Inflammatory macrophage treated with lipopolysaccharide for 4 hours (primary cell): Measurements from ENCODE around the gene PSMB9.
"Not testable (repeated sequence)": the region's sequence is repeated elsewhere in the genome, so short reads cannot be mapped to it uniquely, and the experiment has no call there.

Experiments
- DNase-seq: peaks from one replicate; pipeline ENCODE4 v3.0.0-alpha.2; 2020

The PSMB9 gene

GRCh38 chr6:32865724-32866443 is 11.9 kb downstream of the PSMB9 start:
- DNase-seq: no peak

GRCh38 chr6:32867022-32867477 is 13.1 kb downstream of the PSMB9 start:
- DNase-seq: peak; percentile 32

- no peak for DNase-seq
Observed at GRCh38 chr6:32867554-32868256, 13.7 kb downstream of the PSMB9 start.

- peak; percentile 81 for DNase-seq
Observed at GRCh38 chr6:32868257-32868788, 14.3 kb downstream of the PSMB9 start.

GRCh38 chr6:32873947-32874346 is 20.0 kb downstream of the PSMB9 start:
- not testable (repeated sequence) for DNase-seq

GRCh38 chr6:32876603-32877002 is 22.6 kb downstream of the PSMB9 start:
- no peak for DNase-seq

- DNase-seq: no peak
Observed at GRCh38 chr6:32879691-32880090, 25.7 kb downstream of the PSMB9 start.

- DNase-seq: not testable (repeated sequence)
Observed at GRCh38 chr6:32880962-32881361, 27.0 kb downstream of the PSMB9 start.

- no peak for DNase-seq
Observed at GRCh38 chr6:32882879-32883250, 28.9 kb downstream of the PSMB9 start.

GRCh38 chr6:32883789-32884188 is 29.8 kb downstream of the PSMB9 start:
- DNase-seq: peak; percentile 70

- peak; percentile 86 for DNase-seq
Observed at GRCh38 chr6:32885698-32886286, 31.8 kb downstream of the PSMB9 start.

GRCh38 chr6:32886681-32887383 is 32.8 kb downstream of the PSMB9 start:
- no peak for DNase-seq

GRCh38 chr6:32887616-32888015 is 33.6 kb downstream of the PSMB9 start:
- no peak for DNase-seq

- no peak for DNase-seq
Observed at GRCh38 chr6:32888576-32888975, 34.6 kb downstream of the PSMB9 start.

GRCh38 chr6:32889533-32889932 is 35.5 kb downstream of the PSMB9 start:
- no peak for DNase-seq

- DNase-seq: peak; percentile 40
Observed at GRCh38 chr6:32890831-32891230, 36.8 kb downstream of the PSMB9 start.

GRCh38 chr6:32894085-32895005 is 40.4 kb downstream of the PSMB9 start:
- peak; percentile 87 for DNase-seq

- DNase-seq: no peak
Observed at GRCh38 chr6:32895006-32895345, 41.0 kb downstream of the PSMB9 start.

GRCh38 chr6:32903952-32904351 is 50.0 kb downstream of the PSMB9 start:
- DNase-seq: no peak

GRCh38 chr6:32905078-32905477 is 51.1 kb downstream of the PSMB9 start:
- no peak for DNase-seq

GRCh38 chr6:32906539-32906938 is 52.5 kb downstream of the PSMB9 start:
- no peak for DNase-seq

GRCh38 chr6:32908897-32909296 is 54.9 kb downstream of the PSMB9 start:
- no peak for DNase-seq
